ENCODE data around the gene SFTA2. TPM values are rescaled to one million over a fixed set of nuclear protein-coding genes. Genes with fewer than 3 reads are reported as not detected.

The SFTA2 gene
- polyA plus RNA-seq, 1 experiment, result not detected

- CTCF ChIA-PET, result interaction anchor here (1.3 to 4.3 kb wide), 3 partner anchors 115 to 143 kb away, joined by 3 to 63 read pairs (median 30); no protein-coding TSS in a partner anchor
- no peak overlapping the region for H3K4me3 ChIP-seq (ENCODE audit: low read depth, low read length)
- TF ChIP-seq CTCF (IDR thresholded peaks at IDR 0.05; ENCODE audit: low read depth, low read length), result no peak
- H3K9me3 ChIP-seq (ENCODE audit: control insufficient read depth, insufficient read depth, low read length), result no peaks in the 10 kb centered on the region
- no peak for DNase-seq (ENCODE audit: low read depth, low spot score)
- H3K27ac ChIP-seq (ENCODE audit: low read depth, low read length), result no peak overlapping the region
- H3K27me3 ChIP-seq (ENCODE audit: control insufficient read depth, insufficient read depth, low read length), result peaks cover 49% of the 10 kb centered on the region
- POLR2A ChIA-PET, result no interaction called here
These were observed 12.1 kb upstream of the SFTA2 start for GRCh38 chr6:30944051-30944450.

GRCh38 chr6:30942338-30943060, 10.5 kb upstream of the SFTA2 start:
- peak; percentile 44 for DNase-seq (ENCODE audit: low read depth, low spot score)
- no peaks in the 10 kb centered on the region for H3K9me3 ChIP-seq (ENCODE audit: control insufficient read depth, insufficient read depth, low read length)
- H3K27ac ChIP-seq (ENCODE audit: low read depth, low read length), result no peak overlapping the region
- H3K4me3 ChIP-seq (ENCODE audit: low read depth, low read length), result 0 out of 2 replicates have a peak overlapping the region, but pooled peaks have one; percentile 5
- CTCF ChIA-PET, result interaction anchor here (0.6 to 4.3 kb wide), 30 partner anchors 7 to 1193 kb away, joined by 3 to 63 read pairs (median 4); partner anchors contain the start of gene SFTA2
- TF ChIP-seq CTCF (IDR thresholded peaks at IDR 0.05; ENCODE audit: low read depth, low read length), result peak; percentile 78
- POLR2A ChIA-PET, result interaction anchor here (0.6 to 1.1 kb wide), 5 partner anchors 29 to 137 kb away, joined by 3 to 9 read pairs (median 4); partner anchors contain the start of gene VARS2
- H3K27me3 ChIP-seq (ENCODE audit: control insufficient read depth, insufficient read depth, low read length), result peaks cover 51% of the 10 kb centered on the region

DNA sequence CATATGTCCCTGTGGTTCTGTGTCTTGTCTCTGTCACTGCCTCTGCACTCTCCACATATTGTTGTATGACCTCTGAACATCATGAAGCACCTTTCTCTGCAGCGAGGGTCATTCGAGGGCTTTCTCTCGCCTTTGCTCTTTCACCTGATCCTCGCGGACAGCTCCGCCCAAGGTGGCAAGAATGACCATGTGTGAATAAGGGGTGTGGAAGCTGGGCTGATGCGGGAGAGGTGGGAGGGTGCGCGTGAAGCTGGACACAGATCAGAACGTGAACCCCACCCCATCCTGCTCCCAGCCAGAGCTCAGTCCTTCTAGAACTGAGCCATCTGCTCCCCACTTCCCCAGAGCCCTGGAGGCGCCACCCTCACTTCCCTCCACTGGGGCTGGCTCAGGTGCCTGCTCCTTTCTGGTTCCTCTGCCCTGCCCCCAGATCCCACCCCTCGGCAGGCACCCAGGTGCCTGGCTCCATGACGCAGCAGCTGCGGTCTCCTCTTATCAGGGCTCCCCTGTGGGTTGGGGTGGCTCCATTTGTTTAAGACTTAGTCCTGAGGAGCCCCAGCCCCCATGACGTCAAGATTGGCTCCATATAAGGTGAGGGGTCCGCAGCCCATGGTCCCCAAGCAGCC, 8.5 kb upstream of the SFTA2 start, which contains the start of gene MUCL3:
Gene MUCL3 (plus strand): TSS at position 613 of the 626 bp plus-strand sequence. CDS start 27 bp downstream, outside the sequence.
- Histone ChIP-seq H3K27me3 (ENCODE audit: control insufficient read depth, insufficient read depth, low read length) (peaks cover 50% of the 10 kb centered on the region), H3K27ac (ENCODE audit: low read depth, low read length) (no peak within 1 kb of the TSS)

GRCh38 chr6:30939473-30939872, 7.5 kb upstream of the SFTA2 start:
- Histone ChIP-seq H3K27me3 (ENCODE audit: control insufficient read depth, insufficient read depth, low read length) (peaks cover 46% of the 10 kb centered on the region), H3K9me3 (ENCODE audit: control insufficient read depth, insufficient read depth, low read length) (no peaks in the 10 kb centered on the region), H3K27ac (ENCODE audit: low read depth, low read length) (no peak overlapping the region), H3K4me3 (ENCODE audit: low read depth, low read length) (no peak overlapping the region)
- DNase-seq (ENCODE audit: low read depth, low spot score), result no peak
- TF ChIP-seq CTCF (IDR thresholded peaks at IDR 0.05; ENCODE audit: low read depth, low read length), result no peak
- CTCF ChIA-PET, result interaction anchor here (1.5 kb wide), 1 partner anchor 140 kb away, joined by 5 read pairs; no protein-coding TSS in a partner anchor
- POLR2A ChIA-PET, result no interaction called here

More for the DNA sequence above, 8.5 kb upstream of the SFTA2 start, which contains the start of gene MUCL3:
- H3K9me3 ChIP-seq (ENCODE audit: control insufficient read depth, insufficient read depth, low read length), result no peaks in the 10 kb centered on the region
- no peak within 1 kb of the TSS for H3K4me3 ChIP-seq (ENCODE audit: low read depth, low read length)
- POLR2A ChIA-PET, result no interaction called here
- no peak for DNase-seq (ENCODE audit: low read depth, low spot score)
- CTCF ChIA-PET, result interaction anchor here (0.7 to 4.3 kb wide), 4 partner anchors 129 to 153 kb away, joined by 5 to 63 read pairs (median 18); no protein-coding TSS in a partner anchor
- no peak for TF ChIP-seq CTCF (IDR thresholded peaks at IDR 0.05; ENCODE audit: low read depth, low read length)
